GM12878 (cell line): Measurements from ENCODE around the gene PLET1. TPM values are rescaled to one million over a fixed set of nuclear protein-coding genes. Genes with fewer than 3 reads are reported as not detected.

Experiments
- polyA plus RNA-seq, 11 experiments: library from polyadenylated mRNA; depleted of rRNA in 4 of 11; unstranded in 6 of 11; stranded (reverse) in 5 of 11; fragments of >200 nt; fragmentation: Nextera tagmentation in 4 of 11; fragmentation: Illumina TruSeq in 1 of 11; extraction: Ambion mirVana in 4 of 11; extraction: Trizol in 1 of 11; gene quantifications; 1 replicate in 1 of 11; 2 replicates in 10 of 11; pipeline versions ENCODE4 v1.2.1 to v1.2.3, GENCODE V29; 2011 to 2016; ENCODE audit warnings: inconsistent platforms in 2 of 11, missing spikeins in 2 of 11, low read depth in 1 of 11
- small RNA-seq: library from RNA; depleted of rRNA; stranded (forward); fragments of <200 nt; gene quantifications from one replicate; pipeline ENCODE3, GENCODE V24; 2014
- total RNA-seq, 4 experiments: library from RNA; depleted of rRNA in 3 of 4; stranded (reverse); fragments of >200 nt in 3 of 4; fragmentation: Illumina TruSeq in 1 of 4; extraction: Trizol in 1 of 4; gene quantifications; 2 replicates each; pipeline versions ENCODE4 v1.2.1 to v1.2.3, GENCODE V29; 2013 to 2021

The PLET1 gene
- total and polyA plus RNA-seq, 10 of the 15 experiments (the other 5 are each of a cell fraction or from before 2014, with no cell fraction given): not detected

Small RNAs within 50 kb of the gene (small RNA-seq; reads per million reads assigned to genes)
- not detected for gene MRPS36P4

Other genes starting within 250 kb of the PLET1 start
Only the 7 nearest of the 9 such genes appear.
- 16.3 and 20.6 TPM in 2 replicates for gene NKAPD1, start 186.6 kb downstream of the PLET1 start, total RNA-seq (2014; rRNA removed)
- 38.7 TPM in 2 replicates for gene NKAPD1, start 186.6 kb downstream of the PLET1 start, total RNA-seq (2014; rRNA removed; fragmentation: Illumina TruSeq; extraction: Trizol)
- 18.1 and 19.2 TPM in 2 replicates for gene NKAPD1, start 186.6 kb downstream of the PLET1 start, total RNA-seq (2021)
- gene NKAPD1, start 186.6 kb downstream of the PLET1 start, polyA plus RNA-seq (2011; rRNA removed): 22.3 and 37.5 TPM in 2 replicates
- 43.3 and 53.9 TPM in 2 replicates for gene NKAPD1, start 186.6 kb downstream of the PLET1 start, polyA plus RNA-seq (2014; fragmentation: Illumina TruSeq; extraction: Trizol)
- gene NKAPD1, start 186.6 kb downstream of the PLET1 start, polyA plus RNA-seq (2014; fragmentation: Nextera tagmentation; extraction: Ambion mirVana): 10 to 100 TPM in 1 of 2 experiments, 1 to 10 TPM in 1; 9.6 to 11.5 TPM
- 14.7 and 17.6 TPM in 2 replicates for gene NKAPD1, start 186.6 kb downstream of the PLET1 start, polyA plus RNA-seq (2014; rRNA removed)
- gene NKAPD1, start 186.6 kb downstream of the PLET1 start, polyA plus RNA-seq (2016; fragmentation: Nextera tagmentation; extraction: Ambion mirVana): 10 to 100 TPM; 19.2 to 21.5 TPM
- 143 and 155 TPM in 2 replicates for gene TIMM8B, start 174.1 kb downstream of the PLET1 start, total RNA-seq (2014; rRNA removed)
- gene TIMM8B, start 174.1 kb downstream of the PLET1 start, total RNA-seq (2014; rRNA removed; fragmentation: Illumina TruSeq; extraction: Trizol): 71.5 and 76.0 TPM in 2 replicates
- gene TIMM8B, start 174.1 kb downstream of the PLET1 start, total RNA-seq (2021): 72.7 and 83.0 TPM in 2 replicates
- gene TIMM8B, start 174.1 kb downstream of the PLET1 start, polyA plus RNA-seq (2011; rRNA removed): 76.8 and 92.4 TPM in 2 replicates
- gene TIMM8B, start 174.1 kb downstream of the PLET1 start, polyA plus RNA-seq (2014; fragmentation: Illumina TruSeq; extraction: Trizol): 26.4 and 64.9 TPM in 2 replicates
- 100 to 1,000 TPM; 247 to 271 TPM for gene TIMM8B, start 174.1 kb downstream of the PLET1 start, polyA plus RNA-seq (2014; fragmentation: Nextera tagmentation; extraction: Ambion mirVana)
- 123 and 154 TPM in 2 replicates for gene TIMM8B, start 174.1 kb downstream of the PLET1 start, polyA plus RNA-seq (2014; rRNA removed)
- gene TIMM8B, start 174.1 kb downstream of the PLET1 start, polyA plus RNA-seq (2016; fragmentation: Nextera tagmentation; extraction: Ambion mirVana): 100 to 1,000 TPM; 201 to 214 TPM
- 138 and 162 TPM in 2 replicates for gene SDHD, start 174.0 kb downstream of the PLET1 start, total RNA-seq (2014; rRNA removed)
- 114 and 119 TPM in 2 replicates for gene SDHD, start 174.0 kb downstream of the PLET1 start, total RNA-seq (2014; rRNA removed; fragmentation: Illumina TruSeq; extraction: Trizol)
- gene SDHD, start 174.0 kb downstream of the PLET1 start, total RNA-seq (2021): 117 and 120 TPM in 2 replicates
- 198 and 232 TPM in 2 replicates for gene SDHD, start 174.0 kb downstream of the PLET1 start, polyA plus RNA-seq (2011; rRNA removed)
- gene SDHD, start 174.0 kb downstream of the PLET1 start, polyA plus RNA-seq (2014; fragmentation: Illumina TruSeq; extraction: Trizol): 142 and 159 TPM in 2 replicates
- gene SDHD, start 174.0 kb downstream of the PLET1 start, polyA plus RNA-seq (2014; fragmentation: Nextera tagmentation; extraction: Ambion mirVana): 100 to 1,000 TPM; 469 to 775 TPM
- gene SDHD, start 174.0 kb downstream of the PLET1 start, polyA plus RNA-seq (2014; rRNA removed): 119 and 133 TPM in 2 replicates
- gene SDHD, start 174.0 kb downstream of the PLET1 start, polyA plus RNA-seq (2016; fragmentation: Nextera tagmentation; extraction: Ambion mirVana): 100 to 1,000 TPM; 312 to 346 TPM
- 0.11 and 0.17 TPM in 2 replicates for gene IL18, start 96.8 kb downstream of the PLET1 start, total RNA-seq (2014; rRNA removed)
- 0.32 and 0.40 TPM in 2 replicates for gene IL18, start 96.8 kb downstream of the PLET1 start, total RNA-seq (2014; rRNA removed; fragmentation: Illumina TruSeq; extraction: Trizol)
- 0.21 and 0.24 TPM in 2 replicates for gene IL18, start 96.8 kb downstream of the PLET1 start, total RNA-seq (2021)
- 0.12 TPM in 1 of 2 replicates, not detected in the other for gene IL18, start 96.8 kb downstream of the PLET1 start, polyA plus RNA-seq (2011; rRNA removed)
- gene IL18, start 96.8 kb downstream of the PLET1 start, polyA plus RNA-seq (2014; fragmentation: Illumina TruSeq; extraction: Trizol): 0.38 TPM in 1 of 2 replicates, not detected in the other
- gene IL18, start 96.8 kb downstream of the PLET1 start, polyA plus RNA-seq (2014; fragmentation: Nextera tagmentation; extraction: Ambion mirVana): under 1 TPM; 0.40 to 0.42 TPM
- gene IL18, start 96.8 kb downstream of the PLET1 start, polyA plus RNA-seq (2014; rRNA removed): 0.27 and 0.34 TPM in 2 replicates
- under 1 TPM; 0.15 to 0.19 TPM for gene IL18, start 96.8 kb downstream of the PLET1 start, polyA plus RNA-seq (2016; fragmentation: Nextera tagmentation; extraction: Ambion mirVana)
- 0.16 TPM in 1 of 2 replicates, not detected in the other for gene TEX12, start 93.5 kb downstream of the PLET1 start, total RNA-seq (2014; rRNA removed)
- 0.18 and 0.41 TPM in 2 replicates for gene TEX12, start 93.5 kb downstream of the PLET1 start, total RNA-seq (2014; rRNA removed; fragmentation: Illumina TruSeq; extraction: Trizol)
- gene TEX12, start 93.5 kb downstream of the PLET1 start, total RNA-seq (2021): 0.51 TPM in 1 of 2 replicates, not detected in the other
- gene TEX12, start 93.5 kb downstream of the PLET1 start, polyA plus RNA-seq (2011; rRNA removed): 0.11 and 0.27 TPM in 2 replicates
- gene TEX12, start 93.5 kb downstream of the PLET1 start, polyA plus RNA-seq (2014; fragmentation: Illumina TruSeq; extraction: Trizol): 0.50 and 1.1 TPM in 2 replicates
- 1 to 10 TPM in 1 of 2 experiments, under 1 TPM in 1; 0.79 to 1.3 TPM for gene TEX12, start 93.5 kb downstream of the PLET1 start, polyA plus RNA-seq (2014; fragmentation: Nextera tagmentation; extraction: Ambion mirVana)
- 0.14 and 0.29 TPM in 2 replicates for gene TEX12, start 93.5 kb downstream of the PLET1 start, polyA plus RNA-seq (2014; rRNA removed)
- under 1 TPM; 0.28 to 0.68 TPM for gene TEX12, start 93.5 kb downstream of the PLET1 start, polyA plus RNA-seq (2016; fragmentation: Nextera tagmentation; extraction: Ambion mirVana)
- 0.51 and 0.54 TPM in 2 replicates for gene BCO2, start 85.3 kb downstream of the PLET1 start, total RNA-seq (2014; rRNA removed)
- gene BCO2, start 85.3 kb downstream of the PLET1 start, total RNA-seq (2014; rRNA removed; fragmentation: Illumina TruSeq; extraction: Trizol): 0.63 and 0.74 TPM in 2 replicates
- gene BCO2, start 85.3 kb downstream of the PLET1 start, total RNA-seq (2021): 0.51 and 0.56 TPM in 2 replicates
- gene BCO2, start 85.3 kb downstream of the PLET1 start, polyA plus RNA-seq (2011; rRNA removed): 1.0 and 2.4 TPM in 2 replicates
- gene BCO2, start 85.3 kb downstream of the PLET1 start, polyA plus RNA-seq (2014; fragmentation: Illumina TruSeq; extraction: Trizol): 0.13 and 0.62 TPM in 2 replicates
- under 1 TPM; 0.29 to 0.42 TPM for gene BCO2, start 85.3 kb downstream of the PLET1 start, polyA plus RNA-seq (2014; fragmentation: Nextera tagmentation; extraction: Ambion mirVana)
- 0.77 and 1.7 TPM in 2 replicates for gene BCO2, start 85.3 kb downstream of the PLET1 start, polyA plus RNA-seq (2014; rRNA removed)
- gene BCO2, start 85.3 kb downstream of the PLET1 start, polyA plus RNA-seq (2016; fragmentation: Nextera tagmentation; extraction: Ambion mirVana): under 1 TPM; 0.53 to 0.70 TPM
- gene PTS, start 34.4 kb downstream of the PLET1 start, total RNA-seq (2014; rRNA removed): 11.7 and 16.9 TPM in 2 replicates
- gene PTS, start 34.4 kb downstream of the PLET1 start, total RNA-seq (2014; rRNA removed; fragmentation: Illumina TruSeq; extraction: Trizol): 13.1 and 13.2 TPM in 2 replicates
- gene PTS, start 34.4 kb downstream of the PLET1 start, total RNA-seq (2021): 12.3 and 14.0 TPM in 2 replicates
- 15.0 and 20.2 TPM in 2 replicates for gene PTS, start 34.4 kb downstream of the PLET1 start, polyA plus RNA-seq (2011; rRNA removed)
- 11.9 and 12.4 TPM in 2 replicates for gene PTS, start 34.4 kb downstream of the PLET1 start, polyA plus RNA-seq (2014; fragmentation: Illumina TruSeq; extraction: Trizol)
- gene PTS, start 34.4 kb downstream of the PLET1 start, polyA plus RNA-seq (2014; fragmentation: Nextera tagmentation; extraction: Ambion mirVana): 10 to 100 TPM; 45.0 to 47.6 TPM
- 15.5 and 15.9 TPM in 2 replicates for gene PTS, start 34.4 kb downstream of the PLET1 start, polyA plus RNA-seq (2014; rRNA removed)
- 10 to 100 TPM; 39.4 to 40.3 TPM for gene PTS, start 34.4 kb downstream of the PLET1 start, polyA plus RNA-seq (2016; fragmentation: Nextera tagmentation; extraction: Ambion mirVana)